ENCODE measurements around the gene PIEZO2. TPM values are rescaled to one million over a fixed set of nuclear protein-coding genes. Genes with fewer than 3 reads are reported as not detected.
"Not testable (repeated sequence)": the region's sequence is repeated elsewhere in the genome, so short reads cannot be mapped to it uniquely, and the experiment has no call there.

The PIEZO2 gene
- total RNA-seq, 2 experiments from 2014 or later: not detected

GRCh38 chr18:10928772-10929373 is 220.5 kb downstream of the PIEZO2 start:
- no peak for ATAC-seq
- H3K36me3 Mint-ChIP-seq (ENCODE audit: low read depth): no peaks in the 10 kb centered on the region
- H3K27ac Mint-ChIP-seq: no peak overlapping the region

GRCh38 chr18:10928011-10928771 is 221.2 kb downstream of the PIEZO2 start:
- no peak overlapping the region for H3K27ac Mint-ChIP-seq
- H3K36me3 Mint-ChIP-seq (ENCODE audit: low read depth): no peaks in the 10 kb centered on the region
- H3K9me3 Mint-ChIP-seq (ENCODE audit: low read depth): no peaks in the 10 kb centered on the region
- no peaks in the 10 kb centered on the region for H3K4me1 Mint-ChIP-seq
- no peak overlapping the region for H3K4me3 Mint-ChIP-seq
- ATAC-seq (no peak), DNase-seq (no peak)
- POLR2A ChIA-PET: no interaction called here
- peaks cover 7% of the 10 kb centered on the region for H3K27me3 Mint-ChIP-seq
- CTCF ChIA-PET: no interaction called here
- intact Hi-C loops (cut with DNase I, micrococcal nuclease): no loop called here

More at GRCh38 chr18:10928772-10929373, 220.5 kb downstream of the PIEZO2 start:
- peaks cover 7% of the 10 kb centered on the region for H3K27me3 Mint-ChIP-seq
- POLR2A ChIA-PET: no interaction called here
- no peaks in the 10 kb centered on the region for H3K4me1 Mint-ChIP-seq
- CTCF ChIA-PET: no interaction called here
- no peak for DNase-seq
- no peaks in the 10 kb centered on the region for H3K9me3 Mint-ChIP-seq (ENCODE audit: low read depth)
- intact Hi-C loops (cut with DNase I, micrococcal nuclease): no loop called here
- no peak overlapping the region for H3K4me3 Mint-ChIP-seq

- Mint-ChIP-seq H3K36me3 (ENCODE audit: low read depth) (no peaks in the 10 kb centered on the region), H3K27me3 (peaks cover 7% of the 10 kb centered on the region), H3K9me3 (ENCODE audit: low read depth) (no peaks in the 10 kb centered on the region), H3K27ac (no peak overlapping the region), H3K4me1 (no peaks in the 10 kb centered on the region), H3K4me3 (no peak overlapping the region)
- DNase-seq (no peak), ATAC-seq (no peak)
- ChIA-PET CTCF (no interaction called here), POLR2A (no interaction called here)
- intact Hi-C loops (cut with DNase I, micrococcal nuclease): no loop called here
Observed at GRCh38 chr18:10927286-10927992, 221.9 kb downstream of the PIEZO2 start.

- Mint-ChIP-seq H3K27me3 (peaks cover 7% of the 10 kb centered on the region), H3K27ac (no peak overlapping the region), H3K9me3 (ENCODE audit: low read depth) (no peaks in the 10 kb centered on the region), H3K4me3 (no peak overlapping the region), H3K36me3 (ENCODE audit: low read depth) (no peaks in the 10 kb centered on the region), H3K4me1 (no peaks in the 10 kb centered on the region)
- CTCF ChIA-PET: no interaction called here
- DNase-seq: no peak
- POLR2A ChIA-PET: no interaction called here
- intact Hi-C loops (cut with DNase I, micrococcal nuclease): no loop called here
- no peak for ATAC-seq
Observed at GRCh38 chr18:10926621-10927161, 222.7 kb downstream of the PIEZO2 start.

- Mint-ChIP-seq H3K9me3 (ENCODE audit: low read depth) (no peaks in the 10 kb centered on the region), H3K27me3 (peaks cover 7% of the 10 kb centered on the region), H3K27ac (no peak overlapping the region), H3K4me3 (no peak overlapping the region), H3K4me1 (no peaks in the 10 kb centered on the region), H3K36me3 (ENCODE audit: low read depth) (no peaks in the 10 kb centered on the region)
- DNase-seq (no peak), ATAC-seq (no peak)
- POLR2A ChIA-PET: no interaction called here
- intact Hi-C loops (cut with DNase I, micrococcal nuclease): no loop called here
- CTCF ChIA-PET: no interaction called here
Observed at GRCh38 chr18:10924290-10924689, 225.1 kb downstream of the PIEZO2 start.

- CTCF ChIA-PET: no interaction called here
Observed at GRCh38 chr18:10923551-10924070, 225.8 kb downstream of the PIEZO2 start.

GRCh38 chr18:10923141-10923540 is 226.2 kb downstream of the PIEZO2 start:
- DNase-seq (no peak), ATAC-seq (no peak)
- ChIA-PET CTCF (no interaction called here), POLR2A (no interaction called here)
- peaks cover 5% of the 10 kb centered on the region for H3K27me3 Mint-ChIP-seq
- H3K4me1 Mint-ChIP-seq: no peaks in the 10 kb centered on the region
- H3K27ac Mint-ChIP-seq: no peak overlapping the region
- H3K36me3 Mint-ChIP-seq (ENCODE audit: low read depth): no peaks in the 10 kb centered on the region
- no peak overlapping the region for H3K4me3 Mint-ChIP-seq
- no peaks in the 10 kb centered on the region for H3K9me3 Mint-ChIP-seq (ENCODE audit: low read depth)
- intact Hi-C loops (cut with DNase I, micrococcal nuclease): no loop called here

More at GRCh38 chr18:10923551-10924070, 225.8 kb downstream of the PIEZO2 start:
- no peaks in the 10 kb centered on the region for H3K4me1 Mint-ChIP-seq
- ATAC-seq (no peak), DNase-seq (no peak)
- H3K27ac Mint-ChIP-seq: no peak overlapping the region
- no peaks in the 10 kb centered on the region for H3K9me3 Mint-ChIP-seq (ENCODE audit: low read depth)
- intact Hi-C loops (cut with DNase I, micrococcal nuclease): no loop called here
- H3K4me3 Mint-ChIP-seq: no peak overlapping the region
- peaks cover 5% of the 10 kb centered on the region for H3K27me3 Mint-ChIP-seq
- no peaks in the 10 kb centered on the region for H3K36me3 Mint-ChIP-seq (ENCODE audit: low read depth)
- POLR2A ChIA-PET: no interaction called here

- DNase-seq; intact Hi-C loops (cut with DNase I, micrococcal nuclease); H3K9me3 Mint-ChIP-seq (ENCODE audit: low read depth); POLR2A ChIA-PET; H3K4me3 Mint-ChIP-seq; H3K36me3 Mint-ChIP-seq (ENCODE audit: low read depth); CTCF ChIA-PET; H3K4me1 Mint-ChIP-seq; H3K27me3 Mint-ChIP-seq; H3K27ac Mint-ChIP-seq; ATAC-seq: not testable (repeated sequence)
Observed at GRCh38 chr18:10922712-10923111, 226.7 kb downstream of the PIEZO2 start.

- H3K27ac Mint-ChIP-seq; H3K4me1 Mint-ChIP-seq; CTCF ChIA-PET; H3K4me3 Mint-ChIP-seq; POLR2A ChIA-PET; H3K36me3 Mint-ChIP-seq (ENCODE audit: low read depth); DNase-seq; H3K9me3 Mint-ChIP-seq (ENCODE audit: low read depth); ATAC-seq; intact Hi-C loops (cut with DNase I, micrococcal nuclease); H3K27me3 Mint-ChIP-seq: not testable (repeated sequence)
Observed at GRCh38 chr18:10920309-10920708, 229.1 kb downstream of the PIEZO2 start.

- intact Hi-C loops (cut with DNase I, micrococcal nuclease): no loop called here
- CTCF ChIA-PET: no interaction called here
- H3K27ac Mint-ChIP-seq: no peak overlapping the region
- no peak overlapping the region for H3K4me3 Mint-ChIP-seq
- DNase-seq: no peak
- no peaks in the 10 kb centered on the region for H3K27me3 Mint-ChIP-seq
- H3K4me1 Mint-ChIP-seq: no peaks in the 10 kb centered on the region
- no peak for ATAC-seq
- H3K9me3 Mint-ChIP-seq (ENCODE audit: low read depth): no peaks in the 10 kb centered on the region
- H3K36me3 Mint-ChIP-seq (ENCODE audit: low read depth): no peaks in the 10 kb centered on the region
- POLR2A ChIA-PET: no interaction called here
Observed at GRCh38 chr18:10919851-10920250, 229.5 kb downstream of the PIEZO2 start.

- DNase-seq: no peak
- intact Hi-C loops (cut with DNase I, micrococcal nuclease): no loop called here
- H3K4me3 Mint-ChIP-seq: no peak overlapping the region
- H3K27me3 Mint-ChIP-seq: no peaks in the 10 kb centered on the region
- CTCF ChIA-PET: no interaction called here
- H3K9me3 Mint-ChIP-seq (ENCODE audit: low read depth): no peaks in the 10 kb centered on the region
- POLR2A ChIA-PET: no interaction called here
- ATAC-seq: no peak
- no peaks in the 10 kb centered on the region for H3K36me3 Mint-ChIP-seq (ENCODE audit: low read depth)
- no peaks in the 10 kb centered on the region for H3K4me1 Mint-ChIP-seq
- H3K27ac Mint-ChIP-seq: no peak overlapping the region
Observed at GRCh38 chr18:10916865-10917264, 232.5 kb downstream of the PIEZO2 start.

GRCh38 chr18:10916387-10916786 is 233.0 kb downstream of the PIEZO2 start:
- intact Hi-C loops (cut with DNase I, micrococcal nuclease): no loop called here
- H3K4me1 Mint-ChIP-seq: no peaks in the 10 kb centered on the region
- no peaks in the 10 kb centered on the region for H3K36me3 Mint-ChIP-seq (ENCODE audit: low read depth)
- ChIA-PET CTCF (no interaction called here), POLR2A (no interaction called here)
- no peaks in the 10 kb centered on the region for H3K27me3 Mint-ChIP-seq
- no peak overlapping the region for H3K4me3 Mint-ChIP-seq
- ATAC-seq (no peak), DNase-seq (no peak)
- H3K9me3 Mint-ChIP-seq (ENCODE audit: low read depth): no peaks in the 10 kb centered on the region
- no peak overlapping the region for H3K27ac Mint-ChIP-seq

All from activated CD4-positive, alpha-beta T cell treated with anti-CD3 and anti-CD28 coated beads for 36 hours (primary cell).